ENCODE data around the gene SNRPA. TPM values are rescaled to one million over a fixed set of nuclear protein-coding genes. Genes with fewer than 3 reads are reported as not detected.

The SNRPA gene
- total and polyA plus RNA-seq, 2 of the 13 experiments (the other 11 are each of a cell fraction or from before 2014, with no cell fraction given) = 59.6 to 162 TPM

DNA sequence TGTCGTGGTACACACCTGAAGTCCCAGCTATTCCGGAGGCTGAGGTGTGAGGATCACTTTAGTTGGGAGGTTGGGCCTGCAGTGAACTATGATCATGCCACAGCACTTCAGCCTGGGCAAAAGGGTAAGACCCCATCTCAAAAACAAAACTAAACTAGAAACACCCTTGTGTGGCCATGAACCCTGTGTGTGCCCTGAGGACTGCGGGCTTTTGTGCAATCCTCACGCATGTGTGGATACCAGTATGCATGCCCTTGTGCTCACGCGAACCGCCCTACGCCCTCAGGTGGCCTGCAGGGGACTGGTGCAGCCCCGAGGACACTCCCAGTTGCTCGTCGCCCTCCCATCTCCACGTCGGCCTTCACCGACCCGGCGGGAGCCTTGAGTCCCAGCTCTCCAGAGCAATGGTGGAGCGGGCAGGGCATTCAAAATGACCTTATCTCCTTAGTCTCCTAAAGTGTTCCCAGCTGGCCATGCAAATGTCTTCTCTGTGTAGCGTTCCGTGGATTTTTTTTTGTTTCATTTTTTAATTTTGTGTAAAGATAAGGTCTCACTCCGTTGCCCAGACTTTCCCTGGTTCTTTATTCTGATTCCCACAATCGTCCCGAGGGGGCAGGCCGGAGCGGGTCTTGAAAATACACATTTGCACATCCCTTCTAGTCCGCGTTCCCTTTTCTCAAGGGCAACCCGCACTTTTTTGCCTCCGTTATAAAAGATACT, 47.1 kb downstream of the SNRPA start (continued):
- TF ChIP-seq MEIS2 (CRISPR knock-in tag; IDR thresholded peaks at IDR 0.05) = 0 out of 2 replicates have a peak, but pooled peaks have one; percentile 71
- TF ChIP-seq, protein P1, sequence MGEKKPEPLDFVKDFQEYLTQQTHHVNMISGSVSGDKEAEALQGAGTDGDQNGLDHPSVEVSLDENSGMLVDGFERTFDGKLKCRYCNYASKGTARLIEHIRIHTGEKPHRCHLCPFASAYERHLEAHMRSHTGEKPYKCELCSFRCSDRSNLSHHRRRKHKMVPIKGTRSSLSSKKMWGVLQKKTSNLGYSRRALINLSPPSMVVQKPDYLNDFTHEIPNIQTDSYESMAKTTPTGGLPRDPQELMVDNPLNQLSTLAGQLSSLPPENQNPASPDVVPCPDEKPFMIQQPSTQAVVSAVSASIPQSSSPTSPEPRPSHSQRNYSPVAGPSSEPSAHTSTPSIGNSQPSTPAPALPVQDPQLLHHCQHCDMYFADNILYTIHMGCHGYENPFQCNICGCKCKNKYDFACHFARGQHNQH (CRISPR knock-in tag; IDR thresholded peaks at IDR 0.05) = peak; percentile 45
- TF ChIP-seq NR2F2 (IDR thresholded peaks at IDR 0.05; ENCODE audit: borderline replicate concordance, low read depth) = peak; percentile 28; the same call in 1 of the 2 replicates
- TF ChIP-seq, protein P2, sequence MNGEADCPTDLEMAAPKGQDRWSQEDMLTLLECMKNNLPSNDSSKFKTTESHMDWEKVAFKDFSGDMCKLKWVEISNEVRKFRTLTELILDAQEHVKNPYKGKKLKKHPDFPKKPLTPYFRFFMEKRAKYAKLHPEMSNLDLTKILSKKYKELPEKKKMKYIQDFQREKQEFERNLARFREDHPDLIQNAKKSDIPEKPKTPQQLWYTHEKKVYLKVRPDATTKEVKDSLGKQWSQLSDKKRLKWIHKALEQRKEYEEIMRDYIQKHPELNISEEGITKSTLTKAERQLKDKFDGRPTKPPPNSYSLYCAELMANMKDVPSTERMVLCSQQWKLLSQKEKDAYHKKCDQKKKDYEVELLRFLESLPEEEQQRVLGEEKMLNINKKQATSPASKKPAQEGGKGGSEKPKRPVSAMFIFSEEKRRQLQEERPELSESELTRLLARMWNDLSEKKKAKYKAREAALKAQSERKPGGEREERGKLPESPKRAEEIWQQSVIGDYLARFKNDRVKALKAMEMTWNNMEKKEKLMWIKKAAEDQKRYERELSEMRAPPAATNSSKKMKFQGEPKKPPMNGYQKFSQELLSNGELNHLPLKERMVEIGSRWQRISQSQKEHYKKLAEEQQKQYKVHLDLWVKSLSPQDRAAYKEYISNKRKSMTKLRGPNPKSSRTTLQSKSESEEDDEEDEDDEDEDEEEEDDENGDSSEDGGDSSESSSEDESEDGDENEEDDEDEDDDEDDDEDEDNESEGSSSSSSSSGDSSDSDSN (CRISPR knock-in tag; IDR thresholded peaks at IDR 0.05) = peak; percentile 93
- TF ChIP-seq ZFP36 (IDR thresholded peaks at IDR 0.05; ENCODE audit: borderline replicate concordance, low read depth, low read length, partially characterized antibody) = no peak
- TF ChIP-seq CCDC6 (CRISPR knock-in tag; IDR thresholded peaks at IDR 0.05) = peak; percentile 61; the same call in 1 of the 2 replicates
- no peak for TF ChIP-seq FOXJ3 (CRISPR knock-in tag; IDR thresholded peaks at IDR 0.05; ENCODE audit: borderline replicate concordance)
- no peak for TF ChIP-seq MBD4 (IDR thresholded peaks at IDR 0.05; ENCODE audit: borderline replicate concordance, low read length)
- peak; percentile 72; the same call in 1 of the 2 replicates for TF ChIP-seq ZZZ3 (CRISPR knock-in tag; IDR thresholded peaks at IDR 0.05; ENCODE audit: borderline replicate concordance)
- TF ChIP-seq, protein P3, sequence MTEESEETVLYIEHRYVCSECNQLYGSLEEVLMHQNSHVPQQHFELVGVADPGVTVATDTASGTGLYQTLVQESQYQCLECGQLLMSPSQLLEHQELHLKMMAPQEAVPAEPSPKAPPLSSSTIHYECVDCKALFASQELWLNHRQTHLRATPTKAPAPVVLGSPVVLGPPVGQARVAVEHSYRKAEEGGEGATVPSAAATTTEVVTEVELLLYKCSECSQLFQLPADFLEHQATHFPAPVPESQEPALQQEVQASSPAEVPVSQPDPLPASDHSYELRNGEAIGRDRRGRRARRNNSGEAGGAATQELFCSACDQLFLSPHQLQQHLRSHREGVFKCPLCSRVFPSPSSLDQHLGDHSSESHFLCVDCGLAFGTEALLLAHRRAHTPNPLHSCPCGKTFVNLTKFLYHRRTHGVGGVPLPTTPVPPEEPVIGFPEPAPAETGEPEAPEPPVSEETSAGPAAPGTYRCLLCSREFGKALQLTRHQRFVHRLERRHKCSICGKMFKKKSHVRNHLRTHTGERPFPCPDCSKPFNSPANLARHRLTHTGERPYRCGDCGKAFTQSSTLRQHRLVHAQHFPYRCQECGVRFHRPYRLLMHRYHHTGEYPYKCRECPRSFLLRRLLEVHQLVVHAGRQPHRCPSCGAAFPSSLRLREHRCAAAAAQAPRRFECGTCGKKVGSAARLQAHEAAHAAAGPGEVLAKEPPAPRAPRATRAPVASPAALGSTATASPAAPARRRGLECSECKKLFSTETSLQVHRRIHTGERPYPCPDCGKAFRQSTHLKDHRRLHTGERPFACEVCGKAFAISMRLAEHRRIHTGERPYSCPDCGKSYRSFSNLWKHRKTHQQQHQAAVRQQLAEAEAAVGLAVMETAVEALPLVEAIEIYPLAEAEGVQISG (CRISPR knock-in tag; IDR thresholded peaks at IDR 0.05) = peak; percentile 68
- TF ChIP-seq KLF15 (CRISPR knock-in tag; IDR thresholded peaks at IDR 0.05; ENCODE audit: borderline replicate concordance) = no peak
- peak; percentile 88 for TF ChIP-seq ZNF121 (CRISPR knock-in tag; IDR thresholded peaks at IDR 0.05)
- peak; percentile 59; the same call in 1 of the 2 replicates for TF ChIP-seq TAF1 (CRISPR knock-in tag; IDR thresholded peaks at IDR 0.05)
- TF ChIP-seq GATA4 (IDR thresholded peaks at IDR 0.05; ENCODE audit: borderline replicate concordance, low read depth) = no peak
- no peak for TF ChIP-seq RORA (CRISPR knock-in tag; IDR thresholded peaks at IDR 0.05)
- peak; percentile 42; the same call in 1 of the 2 replicates for TF ChIP-seq SPEN (CRISPR knock-in tag; IDR thresholded peaks at IDR 0.05; ENCODE audit: low read depth)
- TF ChIP-seq ATM (IDR thresholded peaks at IDR 0.05; ENCODE audit: borderline replicate concordance) = no peak
- TF ChIP-seq SMYD3 (CRISPR knock-in tag; IDR thresholded peaks at IDR 0.05) = no peak
- no peak for TF ChIP-seq JUNB (CRISPR knock-in tag; IDR thresholded peaks at IDR 0.05; ENCODE audit: borderline replicate concordance)
- 0 out of 2 replicates have a peak, but pooled peaks have one; percentile 13 for TF ChIP-seq KMT2A (CRISPR knock-in tag; IDR thresholded peaks at IDR 0.05)
- TF ChIP-seq, protein P4, sequence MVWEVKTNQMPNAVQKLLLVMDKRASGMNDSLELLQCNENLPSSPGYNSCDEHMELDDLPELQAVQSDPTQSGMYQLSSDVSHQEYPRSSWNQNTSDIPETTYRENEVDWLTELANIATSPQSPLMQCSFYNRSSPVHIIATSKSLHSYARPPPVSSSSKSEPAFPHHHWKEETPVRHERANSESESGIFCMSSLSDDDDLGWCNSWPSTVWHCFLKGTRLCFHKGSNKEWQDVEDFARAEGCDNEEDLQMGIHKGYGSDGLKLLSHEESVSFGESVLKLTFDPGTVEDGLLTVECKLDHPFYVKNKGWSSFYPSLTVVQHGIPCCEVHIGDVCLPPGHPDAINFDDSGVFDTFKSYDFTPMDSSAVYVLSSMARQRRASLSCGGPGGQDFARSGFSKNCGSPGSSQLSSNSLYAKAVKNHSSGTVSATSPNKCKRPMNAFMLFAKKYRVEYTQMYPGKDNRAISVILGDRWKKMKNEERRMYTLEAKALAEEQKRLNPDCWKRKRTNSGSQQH (CRISPR knock-in tag; IDR thresholded peaks at IDR 0.05; ENCODE audit: low read depth) = no peak
- TF ChIP-seq ZBTB21 (CRISPR knock-in tag; IDR thresholded peaks at IDR 0.05) = 0 out of 2 replicates have a peak, but pooled peaks have one; percentile 3

All from HepG2 (cell line).